Heart left ventricle (tissue), 16 donors: ENCODE data around the gene KIAA1191. TPM values are rescaled to one million over a fixed set of nuclear protein-coding genes. Genes with fewer than 3 reads are reported as not detected.

Source experiments
- ATAC-seq, 4 donors: fragments of 200-7000 bp; cut with Tn5 transposase; one replicate each; pipeline ENCODE4 v1.9.1; 2020 to 2022; ENCODE audit warnings: moderate library complexity in 4 of 4, mild to moderate bottlenecking in 3 of 4, moderate number of reproducible peaks in 1 of 4
- DNase-seq, 5 donors: peaks; one replicate each; pipeline ENCODE4 v3.0.0-alpha.2; 2020
- H3K27ac ChIP-seq, 12 donors: fragments of 200-600 bp; sonication (generic) in 4 of 12; one replicate each; pipeline versions ENCODE4 v1.5.0 to v1.8.0; 2016 to 2022; ENCODE audit warnings: mild to moderate bottlenecking in 2 of 12
- H3K27me3 ChIP-seq, 9 donors: fragments of 200-600 bp; sonication (generic) in 2 of 9; one replicate each; pipeline versions ENCODE4 v1.5.1 to v1.8.0; 2016 to 2022; ENCODE audit warnings: mild to moderate bottlenecking in 3 of 9
- H3K36me3 ChIP-seq, 9 donors: fragments of 200-600 bp; sonication (generic) in 2 of 9; one replicate each; pipeline versions ENCODE4 v1.5.0 to v1.8.0; 2018 to 2022; ENCODE audit warnings: mild to moderate bottlenecking in 2 of 9
- H3K4me1 ChIP-seq, 12 donors: fragments of 200-600 bp; sonication (generic) in 4 of 12; one replicate each; pipeline versions ENCODE4 v1.5.0 to v1.8.0; 2016 to 2022; ENCODE audit warnings: mild to moderate bottlenecking in 3 of 12
- H3K4me3 ChIP-seq, 12 donors: fragments of 200-600 bp; sonication (generic) in 4 of 12; one replicate each; pipeline versions ENCODE4 v1.5.0 to v1.8.0; 2017 to 2022; ENCODE audit warnings: mild to moderate bottlenecking in 9 of 12, moderate library complexity in 4 of 12
- H3K9me3 ChIP-seq, 12 donors: fragments of 200-600 bp; sonication (generic) in 4 of 12; one replicate each; pipeline versions ENCODE4 v1.5.0 to v1.8.0; 2016 to 2022; ENCODE audit warnings: mild to moderate bottlenecking in 1 of 12
- POLR2A ChIP-seq, 2 donors: fragments of 450-650 bp; IDR thresholded peaks; one replicate each; pipeline ENCODE4 v1.6.1; 2017; ENCODE audit warnings: antibody characterized with exemption in 2 of 2, mild to moderate bottlenecking in 2 of 2, moderate library complexity in 2 of 2
- WGBS, 4 donors: extraction: QIAGEN DNeasy Blood & Tissue Kit in 2 of 4; methylation state at CpG; one replicate each; pipeline versions ENCODE4 v1.1.5 to v1.1.7; 2013 to 2018; 5-methylcytosine and 5-hydroxymethylcytosine counted together
- intact Hi-C, 10 donors: fragments of 100-400 bp; cut with DNase I; formaldehyde crosslinking; loops; one replicate each; pipeline versions ENCODE4 v1.11.1 to v1.14.2; 2022
- polyA plus RNA-seq, 2 donors: library from polyadenylated mRNA; stranded (reverse); fragments of 200-250 nt; gene quantifications; one replicate each; pipeline ENCODE4 v1.2.3, GENCODE V29; 2013
- total RNA-seq, 9 donors: library from RNA; depleted of rRNA in 2 of 9; stranded (reverse); fragments of >200 nt in 2 of 9; fragmentation: NEBNext Ultra II Directional in 3 of 9; extraction: Animal tissue kit (Norgen Biotek cat#: 25700) in 3 of 9; gene quantifications; one replicate each; pipeline versions ENCODE4 v1.1.0 to v1.2.4, GENCODE V29; 2016 to 2023
- TF ChIP-seq, protein P1 (sequence below), 12 donors: fragments of 200-600 bp; sonication (generic) in 4 of 12; IDR thresholded peaks; one replicate each; pipeline versions ENCODE4 v1.5.0 to v1.8.0; 2018 to 2022; ENCODE audit warnings: antibody characterized with exemption in 12 of 12, mild to moderate bottlenecking in 5 of 12
- donor health status: ischemic (EF 13 %, LVEDD 7.1; RV severe dilation, severe dysfunction).
- donor health status: healthy with polysubstance abuse.
- donor health status: DM: no; HTN: yes; CAD: no.
- donor health status: DM: no; HTN: no; CAD: no.
- donor health status: ischemic (EF 25% LVEDD 6.9; RV normal size, moderate dysfunction).
- donor health status: ischemic (EF 25% LVEDD 5.7; RV mildly dilated, moderate dysfunction).
- donor health status: healthy.
- donor health status: DM: yes; HTN: yes; CAD: no.
- donor health status: ischemic (EF 35%, LVEDD 5.7; RV mildly dilated, moderate dysfunction).
- donor health status: nonischemic (EF 11% LVEDD 7.7; RV severe dilation, severe dysfunction).
- donor health status: DM: yes; HTN: yes; CAD: no.
- donor health status: PGD.
- donor health status: ischemic (EF 29% LVEDD 5.4; RV normal size, mild dysfunction).
- donor health status: nonischemic (EF 23%, LVEDD 6.1; RV moderate dilation, normal function).

KIAA1191 gene
- total and polyA plus RNA-seq, 11 donors = 42.8 to 143 (median 99.4) TPM

DNA sequence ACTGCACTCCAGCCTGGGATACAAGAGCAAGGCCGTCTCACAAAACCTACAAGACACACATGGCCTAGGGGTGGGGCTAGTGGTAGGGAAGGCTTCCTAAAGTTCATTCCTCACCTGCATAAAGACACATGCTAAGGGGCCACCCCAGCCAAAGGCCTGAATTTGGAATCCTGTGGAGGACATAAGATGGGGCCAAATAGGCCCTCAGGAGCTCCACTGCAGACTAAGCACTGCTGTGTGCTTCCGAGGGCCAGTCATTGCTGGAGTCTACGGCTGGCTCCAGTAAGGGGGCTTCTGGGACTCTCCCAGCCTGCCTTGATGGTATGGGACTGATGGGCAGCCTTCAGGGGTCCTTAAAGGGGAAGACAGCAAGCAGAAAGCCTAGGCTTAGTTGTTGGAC, 21.2 kb upstream of the KIAA1191 start:
- DNase-seq = no peak
- TF ChIP-seq POLR2A (IDR thresholded peaks at IDR 0.05) = no peak
- TF ChIP-seq, protein P1, sequence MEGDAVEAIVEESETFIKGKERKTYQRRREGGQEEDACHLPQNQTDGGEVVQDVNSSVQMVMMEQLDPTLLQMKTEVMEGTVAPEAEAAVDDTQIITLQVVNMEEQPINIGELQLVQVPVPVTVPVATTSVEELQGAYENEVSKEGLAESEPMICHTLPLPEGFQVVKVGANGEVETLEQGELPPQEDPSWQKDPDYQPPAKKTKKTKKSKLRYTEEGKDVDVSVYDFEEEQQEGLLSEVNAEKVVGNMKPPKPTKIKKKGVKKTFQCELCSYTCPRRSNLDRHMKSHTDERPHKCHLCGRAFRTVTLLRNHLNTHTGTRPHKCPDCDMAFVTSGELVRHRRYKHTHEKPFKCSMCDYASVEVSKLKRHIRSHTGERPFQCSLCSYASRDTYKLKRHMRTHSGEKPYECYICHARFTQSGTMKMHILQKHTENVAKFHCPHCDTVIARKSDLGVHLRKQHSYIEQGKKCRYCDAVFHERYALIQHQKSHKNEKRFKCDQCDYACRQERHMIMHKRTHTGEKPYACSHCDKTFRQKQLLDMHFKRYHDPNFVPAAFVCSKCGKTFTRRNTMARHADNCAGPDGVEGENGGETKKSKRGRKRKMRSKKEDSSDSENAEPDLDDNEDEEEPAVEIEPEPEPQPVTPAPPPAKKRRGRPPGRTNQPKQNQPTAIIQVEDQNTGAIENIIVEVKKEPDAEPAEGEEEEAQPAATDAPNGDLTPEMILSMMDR (IDR thresholded peaks at IDR 0.05) = no peak
- intact Hi-C loops = loop anchor here in 1 of 10 donors (10.0 kb wide), 1 partner anchor 152 kb away; the partner anchor contains the start of gene RNF44
- peak overlapping the region in 8 of 12 donors; percentile 83 to 94 (median 86) for H3K27ac ChIP-seq
- H3K4me1 ChIP-seq = peaks cover 3 to 32% (median 17%) of the 10 kb centered on the region in 12 donors
- H3K9me3 ChIP-seq = no peaks in the 10 kb centered on the region
- peaks cover 0 to 53% (median 39%) of the 10 kb centered on the region in 9 donors for H3K36me3 ChIP-seq
- 80 to 93% (median 85%) methylated on average over 3 of the region's 3 CpGs for WGBS, 4 donors
- H3K27me3 ChIP-seq = no peaks in the 10 kb centered on the region
- ATAC-seq = no peak
- no peak overlapping the region for H3K4me3 ChIP-seq

DNA sequence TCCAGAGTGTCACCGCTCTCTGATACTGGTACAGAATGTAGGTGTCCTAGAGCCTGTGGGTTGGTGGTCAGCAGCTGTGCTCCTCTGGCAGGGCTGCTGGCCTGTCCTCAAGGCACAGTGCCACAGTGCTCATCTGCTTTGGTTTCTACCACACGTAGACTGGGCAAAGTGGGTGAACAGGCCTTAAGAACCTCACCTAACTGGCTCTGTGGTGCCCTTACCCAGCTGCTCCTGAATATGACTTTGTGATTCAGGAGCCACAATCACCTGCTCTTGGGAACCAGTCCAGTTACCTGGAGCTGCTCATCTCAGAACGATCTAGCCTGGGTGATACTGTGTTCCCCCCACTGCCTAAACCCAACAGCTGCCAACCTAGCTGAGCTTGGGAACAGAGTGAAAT, 20.4 kb upstream of the KIAA1191 start:
- no peaks in the 10 kb centered on the region for H3K9me3 ChIP-seq
- H3K4me3 ChIP-seq = no peak overlapping the region
- H3K27ac ChIP-seq = peak overlapping the region; percentile 77 to 94 (median 86)
- ATAC-seq (peak in 3 of 4 donors; percentile 10 to 16 (median 15)), DNase-seq (peak in 1 of 5 donors; percentile 21)
- H3K4me1 ChIP-seq = peaks cover 0 to 25% (median 10%) of the 10 kb centered on the region in 12 donors
- no peaks in the 10 kb centered on the region for H3K27me3 ChIP-seq
- WGBS, 4 donors = 73 to 100% (median 78%) methylated on average over 1 to 3 of the region's 3 CpGs
- H3K36me3 ChIP-seq = peaks cover 0 to 53% (median 39%) of the 10 kb centered on the region in 9 donors
- intact Hi-C loops = loop anchor here in 1 of 10 donors (10.0 kb wide), 1 partner anchor 153 kb away; the partner anchor contains the start of gene RNF44
- TF ChIP-seq, protein P1 (IDR thresholded peaks at IDR 0.05) = no peak
- no peak for TF ChIP-seq POLR2A (IDR thresholded peaks at IDR 0.05)

DNA sequence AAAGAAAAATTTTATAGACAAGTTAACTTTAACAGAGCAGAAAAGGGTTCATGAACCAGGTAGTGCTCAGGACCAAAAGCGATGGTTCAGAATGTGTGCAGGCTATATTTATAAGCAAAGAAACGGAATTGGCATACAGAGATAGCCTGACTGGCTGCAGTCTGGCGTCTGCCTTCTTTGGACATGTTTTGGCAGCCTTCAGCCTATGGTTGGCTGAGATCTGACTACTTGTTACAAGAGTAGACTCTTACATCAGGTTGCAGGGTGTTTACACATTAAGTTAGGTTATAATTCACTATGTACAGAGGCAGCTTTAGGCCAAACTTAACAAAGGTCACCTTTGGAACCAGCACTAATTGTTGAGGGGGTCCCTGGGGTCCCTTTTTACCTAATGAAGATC, 19.9 kb upstream of the KIAA1191 start:
- 48 to 60% (median 52%) methylated on average over 3 of the region's 3 CpGs for WGBS, 4 donors
- Histone ChIP-seq H3K9me3 (no peaks in the 10 kb centered on the region), H3K4me1 (peaks cover 0 to 20% (median 7%) of the 10 kb centered on the region in 12 donors), H3K27me3 (no peaks in the 10 kb centered on the region), H3K27ac (peak overlapping the region; percentile 77 to 94 (median 86)), H3K4me3 (no peak overlapping the region), H3K36me3 (peaks cover 0 to 50% (median 35%) of the 10 kb centered on the region in 9 donors)
- intact Hi-C loops = loop anchor here in 1 of 10 donors (10.0 kb wide), 1 partner anchor 153 kb away; the partner anchor contains the start of gene RNF44
- no peak for TF ChIP-seq POLR2A (IDR thresholded peaks at IDR 0.05)
- TF ChIP-seq, protein P1 (IDR thresholded peaks at IDR 0.05) = no peak
- peak; percentile 86 to 96 (median 94) for ATAC-seq
- DNase-seq = peak in 4 of 5 donors; percentile 48 to 78 (median 63)

DNA sequence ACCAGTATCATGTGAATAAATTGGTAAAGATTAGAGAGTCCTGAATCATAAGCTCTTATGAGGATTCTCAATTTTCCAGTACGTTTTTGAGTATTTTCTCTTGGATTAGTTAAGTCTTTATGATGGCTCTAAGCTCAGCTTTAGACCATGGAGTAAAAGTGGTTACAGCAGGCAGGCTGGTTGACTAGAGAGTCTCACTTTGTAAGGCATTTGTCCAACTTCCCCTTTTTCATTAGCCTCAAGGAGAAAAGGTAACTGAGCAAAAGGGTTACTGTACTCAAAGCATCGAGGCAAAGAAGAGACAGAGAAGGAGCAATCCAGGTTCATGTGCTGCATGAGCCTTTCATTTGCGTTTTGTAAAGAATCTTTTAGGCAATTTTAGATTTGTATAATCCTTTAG, 18.3 kb upstream of the KIAA1191 start:
- peaks cover 0 to 42% (median 22%) of the 10 kb centered on the region in 9 donors for H3K36me3 ChIP-seq
- intact Hi-C loops = loop anchor here in 1 of 10 donors (10.0 kb wide), 1 partner anchor 155 kb away; the partner anchor contains the start of gene RNF44
- ATAC-seq (no peak), DNase-seq (no peak)
- 86 to 93% (median 87%) methylated on average over 3 of the region's 3 CpGs for WGBS, 4 donors
- H3K4me3 ChIP-seq = no peak overlapping the region
- TF ChIP-seq, protein P1 (IDR thresholded peaks at IDR 0.05) = no peak
- no peak for TF ChIP-seq POLR2A (IDR thresholded peaks at IDR 0.05)
- H3K4me1 ChIP-seq = peaks cover 0 to 20% (median 6%) of the 10 kb centered on the region in 12 donors
- H3K27ac ChIP-seq = peak overlapping the region in 1 of 12 donors; percentile 3
- H3K9me3 ChIP-seq = no peaks in the 10 kb centered on the region
- no peaks in the 10 kb centered on the region for H3K27me3 ChIP-seq
